Measurements from ENCODE around the gene NLRC3. TPM values are rescaled to one million over a fixed set of nuclear protein-coding genes. Genes with fewer than 3 reads are reported as not detected.

Gene NLRC3
- total RNA-seq, 1 donor from 2014 or later = 0.23 TPM

- H3K36me3 ChIP-seq (ENCODE audit: insufficient read depth, low read length) = peaks cover 12% of the 10 kb centered on the region
- no peaks in the 10 kb centered on the region for H3K79me2 ChIP-seq (ENCODE audit: insufficient read depth, low read length)
- no peak overlapping the region for H2AFZ ChIP-seq (ENCODE audit: low read depth, low read length)
- no peak overlapping the region for H3K4me2 ChIP-seq (ENCODE audit: low read length)
- peaks cover 21% of the 10 kb centered on the region for H3K9me3 Mint-ChIP-seq (ENCODE audit: unreplicated experiment)
- no peak overlapping the region for H3K4me3 Mint-ChIP-seq (ENCODE audit: unreplicated experiment)
- no peak overlapping the region for H3K27ac ChIP-seq (ENCODE audit: low read depth, low read length)
- H3K9ac ChIP-seq (ENCODE audit: low read length) = no peak overlapping the region
- H3K4me1 Mint-ChIP-seq (ENCODE audit: low read depth, unreplicated experiment) = no peaks in the 10 kb centered on the region
- H3K27me3 Mint-ChIP-seq (ENCODE audit: low read depth, unreplicated experiment) = no peaks in the 10 kb centered on the region
- DNase-seq (ENCODE audit: low read depth) (no peak), FAIRE-seq (no peak)
- H3K4me3 ChIP-seq (ENCODE audit: insufficient read depth, low read depth, low read length) = no peak overlapping the region
- H3K36me3 Mint-ChIP-seq (ENCODE audit: low read depth, unreplicated experiment) = peaks cover 37% of the 10 kb centered on the region
- H4K20me1 ChIP-seq (ENCODE audit: insufficient read depth, low read length) = no peaks in the 10 kb centered on the region
- no peaks in the 10 kb centered on the region for H3K27me3 ChIP-seq (ENCODE audit: insufficient read depth, low read length)
- H3K27ac Mint-ChIP-seq (ENCODE audit: unreplicated experiment) = no peak overlapping the region
- peaks cover 7% of the 10 kb centered on the region for H3K9me3 ChIP-seq (ENCODE audit: insufficient read depth, low read depth, low read length)
- H3K4me1 ChIP-seq (ENCODE audit: insufficient read depth, low read length) = no peaks in the 10 kb centered on the region
- TF ChIP-seq, protein P1, sequence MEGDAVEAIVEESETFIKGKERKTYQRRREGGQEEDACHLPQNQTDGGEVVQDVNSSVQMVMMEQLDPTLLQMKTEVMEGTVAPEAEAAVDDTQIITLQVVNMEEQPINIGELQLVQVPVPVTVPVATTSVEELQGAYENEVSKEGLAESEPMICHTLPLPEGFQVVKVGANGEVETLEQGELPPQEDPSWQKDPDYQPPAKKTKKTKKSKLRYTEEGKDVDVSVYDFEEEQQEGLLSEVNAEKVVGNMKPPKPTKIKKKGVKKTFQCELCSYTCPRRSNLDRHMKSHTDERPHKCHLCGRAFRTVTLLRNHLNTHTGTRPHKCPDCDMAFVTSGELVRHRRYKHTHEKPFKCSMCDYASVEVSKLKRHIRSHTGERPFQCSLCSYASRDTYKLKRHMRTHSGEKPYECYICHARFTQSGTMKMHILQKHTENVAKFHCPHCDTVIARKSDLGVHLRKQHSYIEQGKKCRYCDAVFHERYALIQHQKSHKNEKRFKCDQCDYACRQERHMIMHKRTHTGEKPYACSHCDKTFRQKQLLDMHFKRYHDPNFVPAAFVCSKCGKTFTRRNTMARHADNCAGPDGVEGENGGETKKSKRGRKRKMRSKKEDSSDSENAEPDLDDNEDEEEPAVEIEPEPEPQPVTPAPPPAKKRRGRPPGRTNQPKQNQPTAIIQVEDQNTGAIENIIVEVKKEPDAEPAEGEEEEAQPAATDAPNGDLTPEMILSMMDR (IDR thresholded peaks at IDR 0.05; ENCODE audit: insufficient read depth, low read depth, low read length) = no peak
- no peak for TF ChIP-seq EZH2 (IDR thresholded peaks at IDR 0.05; ENCODE audit: insufficient read depth, low read length)
Observed at GRCh38 chr16:3598236-3598635, 21.0 kb upstream of the NLRC3 start.

DNA sequence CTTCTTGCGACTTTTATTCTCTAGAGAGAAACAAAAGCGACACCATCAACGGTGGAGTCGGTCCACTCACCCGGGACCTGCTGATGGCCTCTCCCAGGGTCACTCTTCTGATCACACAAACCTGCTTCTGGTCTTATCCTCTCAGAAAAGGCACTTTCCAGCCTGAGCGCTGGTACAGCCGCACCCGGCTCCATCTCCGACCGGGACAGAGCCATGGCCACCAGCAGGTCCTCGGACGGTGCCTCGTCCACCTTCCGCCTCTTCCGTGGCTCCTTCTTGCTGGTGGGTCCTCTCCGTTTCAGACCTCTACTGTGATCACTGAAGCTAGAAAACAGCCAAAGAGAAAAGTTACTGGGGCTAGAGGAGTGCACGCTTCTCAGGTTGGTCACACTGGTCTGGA, 20.5 kb upstream of the NLRC3 start:
- Mint-ChIP-seq H3K4me3 (ENCODE audit: unreplicated experiment) (no peak overlapping the region), H3K36me3 (ENCODE audit: low read depth, unreplicated experiment) (peaks cover 36% of the 10 kb centered on the region), H3K9me3 (ENCODE audit: unreplicated experiment) (peaks cover 21% of the 10 kb centered on the region), H3K27me3 (ENCODE audit: low read depth, unreplicated experiment) (no peaks in the 10 kb centered on the region), H3K27ac (ENCODE audit: unreplicated experiment) (no peak overlapping the region), H3K4me1 (ENCODE audit: low read depth, unreplicated experiment) (no peaks in the 10 kb centered on the region)
- Histone ChIP-seq H3K27me3 (ENCODE audit: insufficient read depth, low read length) (no peaks in the 10 kb centered on the region), H3K4me1 (ENCODE audit: insufficient read depth, low read length) (no peaks in the 10 kb centered on the region), H4K20me1 (ENCODE audit: insufficient read depth, low read length) (no peaks in the 10 kb centered on the region), H3K4me3 (ENCODE audit: insufficient read depth, low read depth, low read length) (no peak overlapping the region), H3K79me2 (ENCODE audit: insufficient read depth, low read length) (no peaks in the 10 kb centered on the region), H2AFZ (ENCODE audit: low read depth, low read length) (no peak overlapping the region), H3K9ac (ENCODE audit: low read length) (no peak overlapping the region), H3K4me2 (ENCODE audit: low read length) (no peak overlapping the region), H3K36me3 (ENCODE audit: insufficient read depth, low read length) (peaks cover 12% of the 10 kb centered on the region), H3K9me3 (ENCODE audit: insufficient read depth, low read depth, low read length) (peaks cover 7% of the 10 kb centered on the region), H3K27ac (ENCODE audit: low read depth, low read length) (no peak overlapping the region)
- DNase-seq (ENCODE audit: low read depth) = no peak
- FAIRE-seq = no peak
- TF ChIP-seq EZH2 (IDR thresholded peaks at IDR 0.05; ENCODE audit: insufficient read depth, low read length) = no peak
- TF ChIP-seq, protein P1 (IDR thresholded peaks at IDR 0.05; ENCODE audit: insufficient read depth, low read depth, low read length) = no peak

- FAIRE-seq = no peak
- H2AFZ ChIP-seq (ENCODE audit: low read depth, low read length) = no peak overlapping the region
- H3K36me3 ChIP-seq (ENCODE audit: insufficient read depth, low read length) = peaks cover 12% of the 10 kb centered on the region
- H3K27me3 ChIP-seq (ENCODE audit: insufficient read depth, low read length) = no peaks in the 10 kb centered on the region
- no peak for DNase-seq (ENCODE audit: low read depth)
- no peaks in the 10 kb centered on the region for H3K4me1 ChIP-seq (ENCODE audit: insufficient read depth, low read length)
- H3K79me2 ChIP-seq (ENCODE audit: insufficient read depth, low read length) = no peaks in the 10 kb centered on the region
- H3K4me1 Mint-ChIP-seq (ENCODE audit: low read depth, unreplicated experiment) = no peaks in the 10 kb centered on the region
- peaks cover 37% of the 10 kb centered on the region for H3K36me3 Mint-ChIP-seq (ENCODE audit: low read depth, unreplicated experiment)
- peaks cover 7% of the 10 kb centered on the region for H3K9me3 ChIP-seq (ENCODE audit: insufficient read depth, low read depth, low read length)
- H3K4me3 ChIP-seq (ENCODE audit: insufficient read depth, low read depth, low read length) = no peak overlapping the region
- H3K9ac ChIP-seq (ENCODE audit: low read length) = no peak overlapping the region
- TF ChIP-seq EZH2 (IDR thresholded peaks at IDR 0.05; ENCODE audit: insufficient read depth, low read length) = no peak
- TF ChIP-seq, protein P1 (IDR thresholded peaks at IDR 0.05; ENCODE audit: insufficient read depth, low read depth, low read length) = no peak
- no peak overlapping the region for H3K27ac Mint-ChIP-seq (ENCODE audit: unreplicated experiment)
- H3K4me2 ChIP-seq (ENCODE audit: low read length) = no peak overlapping the region
- H3K27ac ChIP-seq (ENCODE audit: low read depth, low read length) = no peak overlapping the region
- H3K27me3 Mint-ChIP-seq (ENCODE audit: low read depth, unreplicated experiment) = no peaks in the 10 kb centered on the region
- H3K4me3 Mint-ChIP-seq (ENCODE audit: unreplicated experiment) = no peak overlapping the region
- H3K9me3 Mint-ChIP-seq (ENCODE audit: unreplicated experiment) = peaks cover 21% of the 10 kb centered on the region
- H4K20me1 ChIP-seq (ENCODE audit: insufficient read depth, low read length) = no peaks in the 10 kb centered on the region
Observed at GRCh38 chr16:3597226-3597625, 20.0 kb upstream of the NLRC3 start.
